HG02938 (cell line): Measurements from ENCODE around the gene CELF2.
A peak's percentile ranks its signal among the peaks of the same experiment; 100 is the strongest.
"Not testable (repeated sequence)": the region's sequence is repeated elsewhere in the genome, so short reads cannot be mapped to it uniquely, and the experiment has no call there.

Source experiments
- ATAC-seq: cut with Tn5 transposase; IDR thresholded peaks from one replicate; pipeline ENCODE4 v1.9.1; 2021; ENCODE audit warnings: mild to moderate bottlenecking, moderate library complexity; ENCODE audit not compliant: unreplicated experiment

Gene CELF2

DNA sequence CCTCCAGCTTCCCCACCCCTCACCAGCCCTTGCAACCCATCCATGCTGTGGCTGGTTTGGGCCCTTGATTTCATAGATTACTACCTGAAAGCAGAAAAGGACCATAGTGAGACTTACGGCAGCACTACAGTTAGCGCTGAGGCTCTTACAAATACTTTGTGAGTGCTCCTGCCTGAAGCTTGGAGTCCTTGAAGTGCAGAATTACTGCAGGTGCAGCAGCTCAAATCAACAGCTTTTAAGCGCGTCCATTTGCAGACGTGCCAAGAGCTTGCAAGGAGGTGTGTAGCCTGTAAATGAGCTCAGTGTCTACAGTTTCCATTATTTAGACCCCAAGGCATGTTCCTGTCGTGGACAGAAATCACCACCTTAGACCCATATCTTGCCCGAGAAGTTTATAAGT, 103.0 kb downstream of the CELF2 start:
- ATAC-seq: no peak

DNA sequence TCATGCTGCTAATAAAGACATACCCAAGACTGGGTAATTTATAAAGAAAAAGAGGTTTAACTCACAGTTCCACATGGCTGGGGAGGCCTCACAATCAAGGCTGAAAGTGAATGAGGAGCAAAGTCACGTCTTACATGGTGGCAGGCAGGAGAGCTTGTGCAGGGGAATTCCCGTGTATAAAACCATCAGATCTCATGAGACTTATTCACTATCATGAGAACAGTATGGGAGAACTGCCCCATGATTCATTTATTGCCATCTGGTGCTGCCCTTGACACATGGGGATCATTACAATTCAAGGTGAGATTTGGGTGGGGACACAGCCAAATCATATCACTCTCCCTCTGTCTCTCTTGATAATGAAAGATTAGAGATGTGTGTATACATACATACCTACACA, 106.2 kb downstream of the CELF2 start:
- not testable (repeated sequence) for ATAC-seq

DNA sequence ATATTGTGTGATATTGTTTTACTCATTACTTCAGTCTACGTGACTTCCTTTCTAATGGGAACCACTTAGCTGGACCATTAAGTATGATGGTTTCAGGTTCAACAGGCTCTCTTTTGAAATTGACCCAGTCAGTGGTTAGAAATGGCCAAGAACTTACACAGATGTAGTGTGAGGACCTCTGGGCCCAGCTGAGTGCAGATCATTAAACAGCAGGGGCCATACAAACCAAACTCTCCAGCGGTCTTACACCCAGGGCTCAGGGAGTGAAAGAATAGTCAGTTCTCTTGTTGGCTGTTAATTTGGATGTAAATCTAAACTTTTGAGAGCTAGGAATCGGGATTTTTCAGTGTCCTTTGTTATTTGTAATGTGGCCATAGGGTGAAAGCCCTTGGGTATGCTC, 107.3 kb downstream of the CELF2 start:
- no peak for ATAC-seq

DNA sequence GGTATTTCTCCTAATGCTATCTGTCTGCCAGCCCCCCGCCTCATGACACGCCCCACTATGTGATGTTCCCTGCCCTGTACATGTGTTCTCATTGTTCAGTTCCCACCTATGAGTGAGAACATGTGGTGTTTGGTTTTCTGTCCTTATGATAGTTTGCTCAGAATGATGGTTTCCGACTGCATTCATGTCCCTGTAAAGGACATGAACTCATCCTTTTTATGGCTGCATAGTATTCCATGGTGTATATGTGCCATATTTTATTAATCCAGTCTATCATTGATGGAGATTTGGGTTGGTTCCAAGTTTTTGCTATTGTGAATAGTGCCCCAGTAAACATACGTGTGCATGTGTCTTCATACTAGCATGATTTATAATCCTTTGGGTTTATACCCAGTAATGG, 109.3 kb downstream of the CELF2 start:
- ATAC-seq: not testable (repeated sequence)

DNA sequence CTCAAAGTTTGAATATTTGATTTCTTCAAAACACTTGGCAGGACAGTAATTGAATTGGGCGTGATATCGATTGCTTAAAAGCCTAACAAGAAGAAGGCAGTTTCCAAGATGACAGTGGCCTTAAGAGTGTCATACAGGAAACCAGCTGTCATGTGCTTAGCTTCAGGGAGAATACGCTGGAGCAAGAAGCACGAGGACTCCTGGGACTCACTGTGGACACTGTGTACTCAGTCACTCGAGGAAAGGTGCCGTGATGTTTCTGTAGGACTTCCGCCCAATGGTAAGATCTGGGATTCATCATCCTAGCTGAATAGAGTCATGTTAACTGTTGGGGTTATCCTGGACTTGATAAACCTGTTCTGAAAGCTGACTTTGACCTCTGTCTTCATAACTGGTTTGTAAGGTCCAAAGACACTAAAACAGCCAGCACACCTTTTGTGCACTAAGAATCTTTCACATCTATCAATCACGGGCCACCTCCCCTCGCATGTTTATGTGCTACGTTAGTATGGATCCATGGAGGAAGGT, 113.5 kb downstream of the CELF2 start:
- ATAC-seq: no peak

DNA sequence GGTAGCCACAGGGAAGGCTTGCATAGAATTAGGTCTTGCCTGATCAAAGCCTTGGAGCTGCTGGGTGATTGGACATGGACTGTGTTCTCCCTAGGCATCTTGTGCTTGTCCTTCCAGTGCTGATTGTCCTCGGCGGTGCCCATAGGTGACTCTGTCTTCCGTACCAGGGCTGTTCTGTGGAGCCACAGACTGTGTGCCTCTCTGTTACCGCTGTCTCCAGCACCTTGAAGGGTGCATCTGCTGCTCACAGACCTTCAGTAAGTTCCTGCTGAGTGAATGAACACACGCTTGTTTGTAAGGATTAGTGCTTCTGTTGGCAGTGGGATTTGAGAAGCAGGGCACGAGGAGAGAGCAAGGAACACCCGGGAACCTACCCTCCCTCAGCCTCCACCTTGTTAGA, 116.7 kb downstream of the CELF2 start:
- ATAC-seq: no peak

DNA sequence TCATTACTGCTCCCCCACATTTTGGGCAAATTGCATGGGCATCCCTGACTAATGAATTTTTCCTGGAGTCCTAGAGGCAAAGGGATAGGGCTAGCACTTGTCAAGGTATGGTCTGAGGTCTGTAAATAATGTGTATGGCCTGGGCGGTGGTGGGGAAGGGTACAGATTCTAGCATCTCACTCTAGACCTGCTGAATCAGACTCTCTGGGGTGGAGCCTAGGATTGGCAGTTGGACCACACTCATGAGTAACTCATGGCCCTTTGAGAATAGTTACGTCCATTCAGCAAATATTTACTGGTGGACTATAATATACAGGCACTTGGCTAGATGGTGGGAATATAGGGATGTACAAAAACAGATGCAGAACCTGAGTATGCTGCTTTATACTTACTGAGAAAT, 118.0 kb downstream of the CELF2 start:
- ATAC-seq: no peak

DNA sequence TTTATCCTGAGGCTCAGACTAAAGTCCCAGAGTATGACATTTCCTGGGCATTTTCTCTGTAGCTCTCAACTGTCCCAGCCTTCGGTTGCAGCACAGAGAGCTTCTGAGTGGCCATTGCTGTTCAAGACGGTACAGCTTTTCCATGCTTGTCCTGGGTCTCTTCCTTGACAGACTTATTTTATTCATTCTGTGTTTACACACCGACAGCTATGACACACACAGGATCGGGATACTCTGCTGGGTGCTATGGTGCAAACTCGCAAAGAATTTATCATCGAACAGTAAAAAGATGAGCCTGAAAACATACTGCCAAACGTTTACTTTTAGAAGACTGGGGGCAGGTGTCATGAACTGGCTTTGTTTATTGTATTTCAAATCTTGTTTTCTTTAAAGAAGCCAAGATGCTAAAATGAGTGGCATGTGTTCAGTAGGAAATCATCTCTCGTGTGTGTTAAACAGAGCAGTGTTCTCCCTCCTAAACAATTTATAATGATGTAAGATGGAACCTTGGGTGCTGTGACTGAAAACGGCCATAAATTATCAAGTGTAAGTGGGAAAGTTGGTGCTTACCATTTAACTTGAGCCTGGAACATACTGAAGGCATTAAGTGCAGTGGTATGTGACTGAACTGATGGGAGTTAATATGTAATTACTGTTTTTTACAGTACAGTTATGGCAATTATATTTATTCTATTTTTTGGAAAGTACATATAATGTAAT, 120.8 kb downstream of the CELF2 start:
- ATAC-seq: no peak

DNA sequence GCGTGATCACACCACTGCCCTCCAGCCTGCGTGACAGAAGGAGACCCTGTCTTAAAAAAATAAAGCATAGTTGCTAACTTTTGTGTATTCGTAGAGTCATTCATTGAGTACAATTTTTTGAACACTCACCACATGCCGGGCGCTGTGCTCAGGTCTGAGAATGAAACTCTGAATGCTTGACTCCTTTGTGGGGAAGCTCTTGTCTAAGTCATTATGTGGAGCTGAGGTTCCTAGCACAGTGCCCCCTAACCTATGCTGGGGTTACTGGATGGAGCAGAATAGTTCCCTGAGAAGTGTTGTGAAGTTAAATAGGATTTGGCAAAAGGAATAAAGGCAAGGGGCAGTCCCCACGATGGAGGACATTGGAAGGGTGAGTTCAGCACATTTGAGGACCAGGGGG, 123.3 kb downstream of the CELF2 start:
- ATAC-seq: no peak

DNA sequence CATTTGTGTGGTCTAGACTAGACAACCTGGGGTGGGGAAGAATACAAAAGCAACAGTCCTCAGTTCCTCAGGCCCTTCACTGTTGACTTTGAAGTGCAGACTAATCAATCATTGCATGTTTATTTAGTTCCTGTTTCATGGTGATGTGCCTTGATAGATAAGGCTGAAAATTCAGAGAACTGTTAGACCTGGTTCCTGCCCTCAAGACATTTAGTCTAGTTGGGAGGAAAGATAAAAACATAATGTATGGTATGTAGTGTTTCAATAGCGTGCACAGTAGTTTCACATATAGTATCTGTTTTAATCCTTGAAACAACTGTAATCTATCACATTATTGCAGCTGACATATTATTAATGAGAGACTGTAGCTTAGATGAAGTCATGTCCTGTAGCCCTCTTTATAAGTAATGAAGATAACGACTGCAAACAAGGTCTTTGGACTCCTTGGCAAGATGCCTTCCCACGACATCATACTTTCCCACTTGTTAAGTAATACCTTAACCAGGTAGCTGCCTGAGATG, 124.0 kb downstream of the CELF2 start:
- ATAC-seq: no peak

DNA sequence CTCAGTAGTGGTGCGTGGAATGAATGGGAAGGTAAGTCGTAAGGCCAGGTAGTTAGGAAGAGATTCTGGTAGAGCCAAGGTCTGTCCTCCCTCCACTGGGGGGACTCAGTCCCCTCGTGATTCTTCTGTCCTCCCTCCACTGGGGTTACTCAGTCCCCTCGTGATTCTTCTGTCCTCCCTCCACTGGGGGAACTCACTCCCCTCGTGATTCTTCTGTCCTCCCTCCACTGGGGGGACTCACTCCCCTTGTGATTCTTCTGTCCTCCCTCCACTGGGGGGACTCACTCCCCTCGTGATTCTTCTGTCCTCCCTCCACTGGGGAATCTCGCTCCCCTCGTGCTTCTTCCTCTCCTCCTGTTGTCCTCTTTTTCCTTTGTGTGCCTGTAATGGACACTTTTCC, 125.1 kb downstream of the CELF2 start:
- no peak for ATAC-seq

DNA sequence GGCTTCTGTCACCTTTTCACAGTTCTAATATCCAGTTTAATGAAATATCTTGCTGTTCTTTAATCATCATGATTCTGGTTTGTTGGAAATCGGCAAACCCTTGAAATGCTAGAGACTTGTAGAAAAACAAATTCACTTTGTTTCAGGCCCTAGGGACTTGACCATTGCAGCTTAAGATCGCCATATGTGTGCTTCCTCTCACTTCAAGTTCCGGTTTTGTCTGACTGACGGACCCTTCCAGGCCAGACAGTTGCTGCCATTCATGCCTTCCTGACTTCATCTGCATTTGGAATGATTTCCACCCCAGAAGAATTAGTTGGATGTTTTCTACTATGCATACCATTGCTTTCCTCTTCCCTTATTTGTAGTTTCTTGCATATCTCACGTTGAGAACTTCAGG, 125.6 kb downstream of the CELF2 start:
- ATAC-seq: no peak

DNA sequence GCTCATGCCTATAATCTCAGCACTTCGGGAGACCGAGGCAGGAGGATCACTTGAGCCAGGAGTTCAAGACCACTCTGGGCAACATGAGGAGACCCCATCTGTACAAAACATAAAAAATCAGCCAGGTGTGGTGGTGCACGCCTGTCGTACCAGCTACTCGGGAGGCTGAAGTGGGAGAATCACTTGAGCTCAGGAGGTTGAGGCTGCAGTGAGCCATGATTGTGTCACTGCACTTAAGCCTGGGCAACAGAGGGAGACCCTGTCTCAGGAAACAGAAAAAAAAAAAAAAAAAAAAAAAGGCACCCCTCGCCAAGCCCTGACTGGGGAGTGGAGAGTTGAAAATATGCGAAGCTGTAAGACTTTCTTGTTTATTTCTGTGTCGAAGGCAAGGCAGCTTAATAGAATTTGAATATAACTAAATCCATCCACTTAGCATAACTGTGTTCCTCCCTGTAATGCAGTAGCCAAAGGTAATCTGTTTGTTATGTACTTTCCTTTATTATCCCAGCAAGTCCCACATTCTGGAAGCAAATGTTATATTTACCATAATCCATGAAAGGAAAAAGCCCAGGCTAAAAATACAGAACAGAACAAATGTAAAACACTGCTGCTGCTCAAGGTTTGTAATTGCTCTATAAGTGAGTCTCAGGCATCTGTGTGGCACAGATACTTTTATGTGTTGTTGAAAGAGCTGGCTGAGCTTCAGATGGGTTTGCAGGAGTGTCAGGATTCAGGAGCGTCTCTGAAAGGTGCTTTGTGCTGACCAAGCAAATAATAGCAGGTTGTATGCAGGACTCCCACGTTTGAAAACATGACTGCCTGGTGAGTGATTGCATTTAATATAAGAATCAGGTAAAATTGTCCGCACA, 127.2 kb downstream of the CELF2 start:
- ATAC-seq: peak; percentile 25

DNA sequence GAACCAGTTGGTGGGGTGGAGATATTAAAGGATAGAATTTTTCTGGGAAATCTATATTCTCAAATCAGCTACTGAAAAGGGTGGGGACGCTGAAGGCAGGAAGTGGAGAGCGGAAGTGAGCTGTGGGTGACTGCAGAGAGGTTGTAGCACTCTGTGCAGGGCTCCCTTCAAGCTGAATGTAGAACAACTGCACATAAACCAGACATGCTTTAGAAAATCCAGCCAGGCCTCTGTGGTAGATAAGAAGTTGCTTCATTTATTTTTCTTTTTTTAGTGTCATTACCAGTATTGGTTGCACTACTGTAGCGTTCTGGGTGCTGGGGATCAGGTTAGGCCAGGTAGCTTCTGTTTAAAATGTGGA, 127.8 kb downstream of the CELF2 start:
- peak; percentile 69 for ATAC-seq

DNA sequence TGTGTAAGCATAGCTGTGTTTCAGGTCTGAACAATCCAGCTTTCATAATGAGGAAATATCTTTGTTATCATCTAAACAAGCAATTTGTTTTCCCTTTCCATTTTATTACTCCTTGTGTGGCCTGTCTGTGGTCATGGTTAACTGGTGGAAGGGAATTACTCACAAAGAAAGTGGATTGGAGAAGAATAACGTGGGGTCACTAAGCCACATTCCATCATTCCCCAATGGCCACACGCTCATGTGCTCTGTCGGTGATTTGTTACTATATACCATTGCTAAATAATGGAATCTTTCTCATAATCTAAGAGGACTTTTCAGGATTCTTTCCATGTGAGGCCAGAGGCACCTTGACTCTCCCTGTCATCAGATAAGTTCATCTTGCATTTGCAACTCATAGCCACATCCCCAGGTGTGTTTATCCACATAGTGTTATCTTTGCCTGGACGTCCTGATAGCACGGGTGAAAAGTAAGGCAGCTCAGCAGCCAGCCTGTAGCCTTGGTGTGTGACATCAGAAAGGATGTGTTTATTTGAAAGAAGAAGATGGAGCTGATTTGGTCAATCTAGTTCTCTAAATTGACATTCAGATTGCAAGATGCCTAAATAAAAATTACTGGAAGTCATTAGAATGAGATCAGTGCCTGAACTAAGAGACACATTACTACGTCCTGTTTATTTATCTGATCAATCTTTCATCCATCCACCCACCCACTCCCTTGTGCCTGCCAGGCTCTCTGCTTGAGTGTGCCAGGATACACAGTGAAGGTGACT, 128.9 kb downstream of the CELF2 start:
- no peak for ATAC-seq

DNA sequence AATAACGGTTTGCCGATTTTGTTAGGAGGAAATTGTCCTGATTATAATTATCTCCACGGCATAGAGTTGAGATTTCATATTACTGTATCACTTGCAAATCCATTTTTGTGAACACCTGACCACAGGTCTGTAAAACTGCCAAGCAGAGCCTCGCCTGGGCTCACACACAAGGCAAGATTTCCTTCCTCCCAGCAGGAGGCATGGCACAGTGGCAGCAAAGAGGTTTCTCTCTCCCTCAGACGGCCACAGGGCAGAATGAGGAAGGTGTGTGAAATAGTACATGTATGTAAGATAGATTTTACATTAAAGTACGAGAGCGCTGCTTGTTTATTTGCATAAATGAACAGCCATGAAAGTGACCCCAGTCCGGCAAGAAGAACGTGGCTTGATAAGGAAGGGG, 130.1 kb downstream of the CELF2 start:
- ATAC-seq: no peak

DNA sequence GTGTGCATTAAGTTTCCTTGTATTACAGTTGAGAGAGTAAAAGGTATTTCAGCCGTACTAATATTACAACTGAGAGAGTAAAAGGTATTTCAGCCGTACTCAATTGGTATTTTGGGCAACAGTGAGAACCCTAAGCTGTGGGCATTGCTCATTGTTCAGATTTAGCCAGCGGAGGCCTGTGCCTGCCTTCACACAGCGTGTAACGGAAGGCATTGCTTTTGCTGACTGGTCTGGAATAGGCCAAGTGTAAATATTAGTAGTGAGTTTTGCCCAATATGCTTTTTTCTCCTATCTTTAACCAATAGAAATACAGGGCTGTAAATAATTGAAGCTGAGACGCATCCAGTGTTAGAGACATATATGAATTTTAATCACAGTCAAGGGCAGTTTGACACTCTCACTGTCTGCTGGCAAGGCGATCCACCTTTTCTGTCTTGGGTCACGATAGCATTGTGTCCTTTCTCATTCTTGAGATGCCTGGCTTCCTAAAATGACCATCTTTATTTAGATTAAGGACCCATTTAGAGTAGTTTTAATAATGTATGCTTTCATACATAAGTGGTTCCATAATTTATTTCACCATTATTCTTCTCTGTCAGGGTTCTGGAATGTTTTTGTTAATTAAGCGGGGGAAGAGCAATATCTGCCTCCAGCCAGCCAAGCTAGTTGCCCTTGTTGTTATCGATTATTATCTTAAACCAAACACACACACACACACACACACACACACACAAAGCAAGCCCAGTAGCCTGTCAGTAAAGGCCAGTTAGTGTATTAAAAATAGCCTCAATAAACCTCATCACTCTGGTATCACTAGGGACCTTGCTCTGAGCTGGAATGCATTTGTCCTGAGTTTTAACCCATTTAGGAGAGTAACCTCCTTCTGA, 130.7 kb downstream of the CELF2 start:
- no peak for ATAC-seq

DNA sequence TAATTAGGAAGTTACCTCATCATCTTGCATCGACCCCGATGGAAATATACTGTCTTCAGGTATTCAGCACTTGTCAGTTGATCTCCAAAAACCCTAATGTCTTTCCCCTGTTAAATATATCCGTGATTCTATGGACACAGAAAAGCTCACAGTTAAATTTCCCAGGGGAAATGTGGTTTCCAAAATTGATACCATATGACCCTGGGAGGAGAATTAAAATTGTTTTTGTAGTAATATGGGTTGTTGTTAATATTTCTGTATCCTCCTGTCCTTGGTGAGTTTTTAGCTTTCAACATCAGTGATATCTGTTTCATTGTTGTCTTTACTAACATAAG, 132.1 kb downstream of the CELF2 start:
- ATAC-seq: no peak

DNA sequence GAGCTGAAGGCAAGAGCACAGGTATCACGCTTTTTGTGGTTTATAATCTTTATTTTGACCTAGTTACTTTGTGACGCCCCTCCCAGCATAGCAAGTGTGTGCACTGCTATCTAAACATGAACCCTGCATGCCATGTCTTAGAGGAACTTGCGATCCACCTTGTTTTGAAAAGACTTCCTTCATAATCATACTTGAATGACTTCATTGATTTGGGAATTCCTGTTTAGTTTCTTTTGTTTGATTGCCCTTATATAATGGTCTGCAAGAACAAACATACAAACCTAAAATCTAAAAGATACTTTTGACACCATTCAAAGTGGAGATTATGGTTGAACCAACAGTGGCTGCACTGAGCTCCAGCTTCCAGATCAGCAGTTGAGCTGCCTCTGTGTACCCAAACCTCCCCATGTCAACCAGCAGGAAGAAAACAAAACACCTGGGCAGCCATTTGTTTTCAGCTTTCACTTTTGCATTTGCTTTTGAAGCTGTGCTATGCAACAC, 132.6 kb downstream of the CELF2 start:
- ATAC-seq: no peak

DNA sequence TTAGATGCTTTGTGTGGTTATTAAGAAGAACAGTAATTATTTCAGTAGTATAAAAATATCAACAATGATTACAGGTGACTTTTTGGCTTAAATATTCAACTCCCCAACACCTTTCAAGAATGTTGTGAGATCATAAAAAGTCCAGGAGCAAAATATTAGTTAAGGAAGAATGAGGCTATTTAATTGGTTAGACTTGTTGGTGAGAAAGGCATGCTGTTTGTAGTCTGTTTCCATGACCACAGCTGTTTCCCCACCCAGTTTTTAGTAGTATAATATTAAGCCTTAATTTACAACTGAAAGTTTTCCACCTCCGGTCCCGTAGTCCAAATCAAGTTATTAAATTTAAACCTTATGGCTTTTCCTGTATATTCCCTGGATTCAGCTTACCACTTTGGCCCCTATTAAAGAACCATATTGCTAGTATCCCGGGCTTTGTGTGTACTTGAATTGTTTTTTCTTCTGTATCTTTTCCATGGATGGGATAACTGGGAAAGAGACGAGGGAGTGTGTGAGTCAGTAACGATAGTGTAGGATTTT, 133.3 kb downstream of the CELF2 start:
- no peak for ATAC-seq
